Stimulated activated CD8-positive, alpha-beta memory T cell treated with anti-CD3 and anti-CD28 coated beads, Interleukin-4, amount 100 ng/mL, for 48 hours (primary cell): ENCODE results near the gene BIVM.

Experiments
- DNase-seq: peaks from one replicate; pipeline ENCODE4 v3.0.0-alpha.2; 2020

BIVM gene

DNA sequence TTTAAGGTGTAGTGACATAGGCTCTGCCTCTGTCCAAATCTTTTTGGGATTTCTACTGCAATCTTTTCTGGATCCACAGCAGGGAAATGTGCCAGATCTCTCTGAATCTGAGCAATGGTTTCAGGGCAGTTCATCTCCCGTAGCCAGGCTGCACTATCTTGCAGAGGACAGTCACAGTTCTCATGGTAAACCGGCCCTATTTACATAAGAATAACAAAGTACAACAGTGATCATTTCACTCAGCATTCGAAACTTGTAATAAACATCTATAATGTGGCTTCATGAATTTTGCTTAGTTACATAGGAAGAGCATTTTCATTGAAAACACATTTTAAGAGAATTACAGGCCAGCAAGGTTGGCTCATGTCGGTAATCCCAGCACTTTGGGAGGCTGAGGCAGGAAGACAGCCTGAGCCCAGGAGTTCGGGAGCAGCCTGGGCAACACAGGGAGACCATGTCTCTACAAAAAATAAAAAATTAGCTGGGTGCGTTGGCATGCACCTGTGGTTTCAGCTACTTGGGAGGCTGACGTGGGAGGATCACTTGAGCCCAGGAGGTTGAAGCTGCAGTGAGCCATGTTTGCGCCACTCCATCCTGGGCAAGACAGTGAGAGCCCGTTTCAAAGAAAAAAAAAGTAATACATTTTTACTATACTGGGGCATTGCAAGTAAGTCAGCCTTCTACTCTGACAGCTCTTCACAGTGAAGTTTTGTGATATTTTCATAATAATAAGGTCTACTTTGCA, 5.1 kb upstream of the BIVM start:
- DNase-seq = no peak

DNA sequence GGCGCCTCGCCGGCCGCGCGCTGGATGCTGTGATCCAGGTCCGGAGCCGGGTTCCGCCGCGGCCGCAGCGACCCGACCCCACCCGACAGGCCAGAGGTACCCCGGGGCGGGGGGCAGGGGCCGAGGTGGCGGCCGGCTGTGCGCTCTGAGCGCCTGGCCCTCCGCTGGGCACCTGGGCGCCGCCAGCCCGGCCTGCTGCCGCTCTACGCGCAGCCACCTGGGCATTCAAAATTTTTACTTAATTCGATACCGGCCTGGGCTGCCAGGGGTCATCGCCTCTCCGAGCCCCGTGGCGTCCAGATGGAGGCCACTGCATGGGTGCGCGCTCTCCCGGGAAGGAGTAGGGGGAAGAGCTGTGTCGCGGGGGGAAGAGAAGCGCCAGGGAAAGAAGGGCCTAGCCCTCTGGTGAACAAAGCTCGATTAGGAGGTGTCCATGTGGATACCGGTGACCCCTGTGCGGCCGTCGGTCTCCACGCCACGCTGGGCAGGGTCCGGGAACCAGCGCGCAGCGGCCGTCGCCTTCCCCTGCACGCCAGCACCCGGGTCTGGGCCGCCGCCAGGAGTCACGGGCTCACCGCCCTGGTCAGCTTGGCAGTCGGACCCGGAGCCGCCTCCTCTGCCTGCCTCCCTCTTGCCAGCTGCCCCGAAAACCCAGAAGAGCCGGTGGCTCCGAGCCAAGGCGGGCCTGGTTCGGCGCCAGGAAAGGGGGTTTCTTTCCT, 666 bp downstream of the BIVM start:
- peak; percentile 39 for DNase-seq

DNA sequence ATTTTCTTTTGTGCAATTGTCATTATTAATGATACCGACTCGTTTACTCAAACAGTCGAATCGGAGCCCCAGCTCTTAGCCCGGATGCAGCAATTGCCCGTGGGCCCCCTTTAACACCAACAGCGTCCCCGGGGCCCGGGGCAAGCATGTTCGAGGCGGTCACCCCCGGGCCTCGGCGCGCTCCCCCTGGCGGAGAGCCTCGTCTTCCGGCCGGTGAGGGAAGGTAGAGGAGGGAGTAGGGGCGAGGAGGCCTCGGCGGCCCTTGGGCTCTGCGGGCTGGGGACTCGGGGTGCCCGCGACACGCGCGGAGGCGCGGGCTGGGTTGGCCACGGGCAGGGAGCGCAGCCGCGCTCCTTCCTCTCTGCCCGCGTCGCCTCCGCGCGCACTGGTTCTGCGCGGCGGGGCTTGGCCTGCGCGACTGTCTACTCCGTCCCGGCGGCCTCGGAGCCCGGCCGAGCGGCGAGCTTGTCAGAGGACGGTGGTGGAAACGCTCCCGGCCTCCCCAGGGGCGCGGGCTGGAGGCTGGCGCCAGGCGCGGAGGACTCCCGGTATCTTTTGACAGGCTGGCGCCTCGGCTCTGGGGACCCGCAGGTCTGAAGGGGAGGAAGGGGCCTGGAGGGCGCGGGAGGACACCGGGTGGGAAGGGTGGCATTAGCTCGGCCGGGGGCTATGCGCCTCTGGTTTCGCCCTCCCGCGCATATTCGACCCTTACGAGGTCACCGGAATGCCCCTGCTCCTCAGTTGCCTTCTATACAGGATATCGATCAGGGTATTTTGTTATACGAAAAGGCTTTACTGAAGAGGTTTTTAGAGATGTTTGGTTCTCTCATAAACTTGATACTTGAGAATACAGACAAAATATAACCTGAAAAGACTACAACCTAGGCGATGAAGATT, 1.5 kb downstream of the BIVM start:
- DNase-seq = peak; percentile 91

DNA sequence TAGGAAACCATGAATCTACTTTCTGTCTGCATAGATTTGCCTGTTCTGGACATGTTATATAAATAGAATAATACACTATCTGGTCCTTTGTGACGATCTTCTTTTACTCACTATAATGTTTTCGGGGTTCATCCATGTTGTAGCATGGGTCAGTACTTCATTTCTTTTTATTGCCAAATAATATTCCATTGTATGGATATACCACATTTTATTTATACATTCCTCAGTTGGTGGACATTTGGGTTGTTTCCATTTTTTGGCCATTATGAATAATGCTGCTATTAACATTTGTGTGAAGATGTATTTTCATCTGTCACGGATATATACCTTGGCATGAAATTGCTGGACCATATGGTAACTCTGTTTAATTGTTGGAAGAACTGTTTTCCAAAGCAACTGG, 6.8 kb downstream of the BIVM start:
- no peak for DNase-seq

DNA sequence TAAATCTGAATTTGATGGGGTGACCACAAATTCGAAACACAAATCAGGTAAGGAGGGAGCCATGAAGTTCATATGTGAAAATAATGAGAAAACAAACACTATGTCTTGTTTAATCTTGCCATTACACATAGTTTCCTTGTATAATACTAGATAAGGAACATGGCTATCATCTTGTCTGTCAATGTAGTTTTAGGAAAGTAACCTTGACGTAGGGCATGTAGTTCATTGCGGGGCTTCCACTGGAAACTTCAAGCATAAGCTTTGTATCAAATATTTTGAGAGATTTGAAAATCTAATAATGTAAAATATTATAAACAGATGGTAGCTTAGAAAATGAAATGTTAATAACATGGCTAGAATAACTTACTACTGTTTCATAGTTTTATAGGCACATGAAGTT, 8.8 kb downstream of the BIVM start:
- no peak for DNase-seq

DNA sequence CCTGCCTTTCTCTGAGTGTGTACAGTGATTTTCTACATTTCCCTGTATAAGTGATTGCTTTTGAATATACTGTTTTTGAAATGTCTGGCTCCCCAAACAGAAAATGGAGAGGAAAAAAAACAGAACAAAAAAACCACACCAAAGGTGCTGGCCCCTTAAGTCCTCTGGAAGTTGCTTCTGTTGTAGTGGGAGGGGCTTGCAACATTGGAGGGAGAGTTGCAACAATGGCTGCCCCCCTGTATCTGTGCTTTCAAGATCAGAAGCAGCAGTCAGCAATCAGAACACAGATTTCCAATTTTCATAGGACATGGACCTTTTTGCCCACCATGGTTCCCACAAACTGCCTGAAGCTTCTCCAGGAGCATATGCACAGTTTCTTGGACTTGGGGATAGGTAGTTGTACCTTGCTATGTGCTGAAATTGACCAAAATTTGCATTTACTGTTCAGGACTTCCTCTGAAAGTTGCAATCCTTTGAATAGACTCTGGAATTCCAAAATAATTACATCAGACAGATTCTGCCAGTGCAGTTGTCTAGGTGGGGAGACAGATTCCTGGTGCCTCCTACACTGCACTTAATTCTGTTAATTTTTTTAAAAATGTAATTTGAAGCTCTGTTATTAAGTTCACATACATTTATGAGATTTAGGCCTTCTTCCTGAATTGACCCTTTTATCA, 13.8 kb downstream of the BIVM start:
- no peak for DNase-seq

DNA sequence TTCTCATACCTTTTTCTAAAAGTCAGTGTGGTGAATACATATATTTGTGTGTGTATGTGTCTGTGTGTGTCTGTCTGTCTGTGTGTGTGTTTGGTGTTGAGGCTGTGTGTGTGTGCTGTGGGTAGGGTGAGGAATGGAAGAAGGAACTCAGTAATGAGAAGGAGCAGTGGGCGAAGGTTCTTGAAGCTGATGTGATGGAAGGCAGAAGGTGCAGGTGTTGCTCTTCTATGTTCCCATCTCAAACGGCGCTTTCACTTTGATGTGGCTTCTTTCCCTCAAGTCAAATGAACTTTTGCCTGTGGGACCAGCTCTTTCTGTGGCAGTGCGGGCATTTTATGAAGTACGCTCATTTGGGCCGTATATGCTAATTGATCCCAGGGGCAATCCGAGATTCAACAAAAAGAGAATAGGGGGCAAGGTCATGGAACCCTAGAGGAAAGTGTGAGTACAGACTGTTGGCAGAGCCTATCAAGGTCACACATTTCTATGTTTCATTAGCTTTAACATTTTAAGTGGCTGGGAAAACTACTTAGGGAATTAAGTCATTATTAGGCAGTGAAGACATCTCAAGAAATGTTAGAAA, 15.2 kb downstream of the BIVM start:
- no peak for DNase-seq

DNA sequence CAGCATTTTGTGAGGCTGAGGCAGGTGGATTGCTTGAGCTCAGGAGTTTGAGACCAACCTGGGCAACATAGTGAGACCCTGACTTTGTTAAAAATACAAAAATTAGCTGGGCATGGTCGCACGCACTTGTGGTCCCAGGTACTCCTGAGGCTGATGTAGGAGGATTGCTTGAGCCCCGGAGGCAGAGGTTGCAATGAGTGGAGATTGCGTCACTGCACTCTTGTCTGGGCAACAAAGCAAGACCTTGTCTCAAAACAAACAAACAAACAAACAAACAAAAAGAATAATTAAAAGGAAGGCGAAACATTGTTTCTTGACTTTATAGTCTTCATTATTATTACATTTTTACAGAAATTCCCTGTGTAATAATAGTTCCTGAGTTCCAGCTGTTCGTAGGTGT, 15.9 kb downstream of the BIVM start:
- no peak for DNase-seq

DNA sequence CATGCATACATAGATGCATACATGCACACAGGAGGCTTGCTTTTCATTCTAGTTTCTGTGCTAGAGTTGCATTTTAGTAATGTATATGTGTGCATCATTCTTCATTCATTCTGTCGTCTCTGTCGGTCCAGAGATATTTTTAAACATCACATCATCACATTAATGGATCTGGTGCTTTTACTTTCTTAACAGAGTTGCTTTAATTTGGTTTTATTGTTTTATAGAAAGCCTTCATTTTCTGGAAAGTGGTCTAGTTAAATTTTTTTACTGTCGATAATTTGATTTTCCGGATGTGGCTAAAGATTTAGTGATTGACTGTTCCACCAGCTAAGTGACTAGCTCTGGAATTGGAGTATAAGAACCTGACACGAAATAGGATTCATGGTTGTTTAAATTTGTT, 16.9 kb downstream of the BIVM start:
- no peak for DNase-seq

DNA sequence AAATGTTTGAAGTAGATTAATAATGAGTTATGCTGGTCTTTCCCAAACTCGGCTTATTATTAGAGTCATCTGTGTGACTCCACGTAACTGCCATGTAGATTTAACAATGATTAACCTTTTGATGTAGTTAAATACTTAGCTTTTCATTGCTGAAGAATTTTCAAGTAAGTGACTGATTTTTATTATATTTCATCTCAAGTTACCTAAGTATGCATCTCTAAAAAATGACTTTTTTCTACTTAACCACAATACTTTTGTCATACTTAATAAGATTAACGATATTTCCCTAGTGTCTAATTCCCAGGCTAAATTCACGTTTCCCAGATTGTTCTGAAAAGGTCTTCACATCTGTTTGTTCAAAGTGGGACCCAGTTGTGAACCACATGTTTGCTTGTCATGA, 17.8 kb downstream of the BIVM start:
- DNase-seq = no peak

DNA sequence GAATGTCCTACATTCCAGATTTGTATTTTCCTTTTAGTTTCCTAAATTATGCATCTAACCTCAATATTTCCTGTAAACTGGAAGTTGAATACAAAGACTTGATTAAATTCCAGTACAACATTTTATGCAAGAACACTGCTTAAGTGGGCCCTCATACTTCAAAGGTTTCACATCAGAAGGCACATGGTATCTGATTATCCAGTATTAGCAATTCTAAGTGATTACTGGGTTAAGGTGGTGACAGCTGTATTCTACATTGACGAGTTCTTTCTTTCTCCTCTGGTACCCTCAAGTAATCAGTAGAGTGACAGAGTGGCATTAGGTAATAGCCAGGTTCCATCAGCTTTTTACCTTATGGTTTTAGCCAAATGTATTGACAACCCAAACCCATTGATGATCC, 18.3 kb downstream of the BIVM start:
- DNase-seq = no peak

DNA sequence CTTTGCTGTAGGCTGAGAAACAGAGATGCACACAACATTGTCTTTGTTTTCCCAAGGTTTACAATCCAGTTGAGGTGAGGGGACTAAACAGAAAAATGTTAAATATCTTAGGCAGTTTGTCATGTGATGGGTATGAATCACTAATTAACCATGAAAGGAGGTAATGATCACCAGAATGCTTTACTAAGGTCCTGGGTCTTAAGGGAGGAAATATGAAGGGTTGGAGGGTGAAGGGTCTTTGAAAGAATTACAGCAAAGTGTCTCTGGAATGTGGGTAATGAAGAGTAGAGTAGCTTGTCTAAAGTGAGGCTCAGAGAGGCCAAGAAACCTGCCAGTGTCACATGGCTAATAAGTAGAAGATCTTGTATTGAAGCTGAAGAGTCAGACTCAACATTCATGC, 19.0 kb downstream of the BIVM start:
- DNase-seq = no peak

DNA sequence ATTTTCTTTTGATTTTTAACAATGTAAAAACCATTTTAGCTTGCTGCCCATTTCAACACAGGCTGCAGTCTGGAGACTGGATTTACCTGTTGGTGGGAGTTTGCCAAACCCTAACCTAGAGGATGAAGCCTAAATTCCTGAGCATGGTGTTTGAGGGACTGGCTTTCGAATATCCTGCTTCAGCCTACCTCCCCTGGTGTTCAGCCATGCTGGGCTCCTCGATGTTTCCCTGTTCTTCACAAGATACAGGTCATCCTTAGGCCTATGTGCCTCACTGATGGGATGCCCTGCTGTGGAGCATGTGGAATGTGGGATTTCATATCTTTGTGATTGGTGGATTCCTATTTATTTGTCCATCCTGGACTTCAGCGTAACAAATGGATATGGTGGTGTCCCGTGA, 26.5 kb downstream of the BIVM start:
- no peak for DNase-seq

DNA sequence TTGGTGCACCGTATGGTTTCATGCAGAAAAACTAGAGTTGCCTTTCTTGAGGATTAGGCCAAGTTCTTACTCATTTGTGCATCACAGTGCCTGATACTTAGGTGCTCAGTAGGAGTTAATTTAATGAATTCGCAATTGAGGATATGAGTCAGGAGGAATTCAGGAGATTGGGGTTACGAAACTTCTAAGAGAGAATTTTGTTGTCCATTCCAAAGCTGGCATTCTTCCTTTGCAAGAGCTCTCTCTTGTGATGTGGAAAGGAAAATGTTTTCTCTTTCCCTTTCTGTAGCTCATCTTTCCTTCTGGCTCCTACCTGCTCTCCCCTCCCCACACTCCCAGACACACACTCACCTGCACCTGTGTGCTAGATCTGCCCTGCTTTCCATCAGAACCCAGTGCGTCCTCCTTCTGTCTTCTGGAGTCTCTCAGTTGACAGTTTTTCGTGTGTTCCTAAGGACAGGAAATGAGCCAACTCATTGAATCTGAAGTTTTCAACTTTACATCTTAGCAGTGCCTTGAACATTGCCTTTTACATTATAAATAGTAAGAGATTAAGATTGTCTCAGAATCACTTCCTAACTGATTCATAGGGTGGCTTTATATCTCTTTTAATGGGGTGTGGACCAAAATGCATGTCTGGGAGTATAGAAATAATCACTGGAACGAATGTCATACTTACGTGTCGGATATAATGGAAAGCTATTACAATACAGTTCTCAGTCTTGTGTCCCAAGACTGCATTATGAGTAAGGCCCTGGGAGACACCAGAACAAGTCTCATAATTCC, 27.2 kb downstream of the BIVM start:
- no peak for DNase-seq

DNA sequence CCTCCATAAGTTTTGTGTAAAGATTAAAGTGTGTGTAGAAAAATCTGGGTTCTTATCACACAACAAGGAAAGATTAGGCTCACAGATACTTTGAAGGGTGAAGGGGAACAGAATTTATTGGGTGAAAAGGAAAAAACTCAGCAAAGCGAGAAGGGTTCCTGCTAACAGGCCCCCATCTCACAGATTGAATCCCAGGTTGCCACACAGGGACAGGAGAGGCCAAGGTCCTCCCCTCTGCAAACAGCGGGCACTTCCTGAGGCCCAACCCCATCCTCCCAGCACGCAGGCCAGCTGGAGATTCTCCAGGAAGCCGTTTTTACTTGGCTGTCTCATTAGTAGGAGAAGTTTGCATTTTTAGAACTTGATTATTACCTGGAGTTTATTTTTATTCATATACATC, 31.7 kb downstream of the BIVM start:
- DNase-seq = no peak

DNA sequence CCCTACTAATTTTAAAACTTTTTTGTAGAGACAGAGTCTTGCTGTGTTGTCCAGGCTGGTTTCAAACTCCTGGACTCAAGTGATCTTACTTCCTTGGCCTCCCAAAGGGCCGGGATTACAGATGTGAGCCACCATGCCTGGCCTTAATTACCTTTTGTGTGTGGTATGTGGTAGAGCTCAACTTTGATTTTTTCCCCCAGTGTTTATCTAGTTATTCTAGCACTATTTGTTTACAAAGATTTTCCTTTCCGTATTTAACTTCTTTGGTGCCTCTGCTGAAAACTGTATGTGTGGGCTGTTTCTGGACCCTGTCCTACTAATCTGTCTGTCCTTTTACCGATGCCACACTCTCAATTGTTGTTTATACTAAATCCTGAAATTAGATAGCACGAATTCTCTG, 37.6 kb downstream of the BIVM start:
- DNase-seq = no peak

DNA sequence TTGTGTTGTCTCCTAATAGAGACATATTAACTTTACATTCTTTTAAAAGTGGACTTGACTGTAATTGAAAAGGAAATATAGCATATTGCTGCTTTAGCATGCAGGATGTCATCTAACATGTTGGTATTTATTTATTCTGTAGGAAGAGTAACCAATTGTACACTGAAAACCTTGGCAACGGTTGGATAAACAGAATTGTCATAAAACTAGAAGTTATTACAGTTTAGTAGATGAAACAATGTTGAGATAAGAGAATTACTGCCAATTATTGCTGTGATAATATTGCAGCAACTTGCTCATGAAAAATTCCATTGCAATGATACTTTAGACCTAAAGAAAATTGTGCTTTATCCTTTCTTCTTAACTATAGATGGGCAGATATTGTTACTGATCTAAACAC, 39.4 kb downstream of the BIVM start:
- DNase-seq = no peak

DNA sequence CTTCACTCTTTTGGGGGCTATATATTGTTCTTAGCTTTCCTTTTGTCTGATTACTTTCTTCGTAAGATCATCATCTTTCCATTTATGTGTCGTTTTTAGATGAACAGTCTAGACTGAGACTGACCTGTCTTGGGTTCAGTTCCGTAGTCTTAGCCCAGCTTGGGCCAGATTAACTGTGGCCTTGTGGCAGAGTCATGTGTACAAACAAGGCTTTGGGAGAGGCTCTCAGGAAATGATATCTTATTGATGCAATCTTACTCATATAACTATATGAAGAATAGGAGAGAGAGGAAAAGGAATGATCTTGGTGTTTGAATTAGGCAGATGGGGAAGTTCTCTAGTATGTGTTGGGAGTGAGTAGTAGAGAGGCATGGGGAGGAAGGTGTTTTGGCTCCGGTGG, 40.1 kb downstream of the BIVM start:
- no peak for DNase-seq

DNA sequence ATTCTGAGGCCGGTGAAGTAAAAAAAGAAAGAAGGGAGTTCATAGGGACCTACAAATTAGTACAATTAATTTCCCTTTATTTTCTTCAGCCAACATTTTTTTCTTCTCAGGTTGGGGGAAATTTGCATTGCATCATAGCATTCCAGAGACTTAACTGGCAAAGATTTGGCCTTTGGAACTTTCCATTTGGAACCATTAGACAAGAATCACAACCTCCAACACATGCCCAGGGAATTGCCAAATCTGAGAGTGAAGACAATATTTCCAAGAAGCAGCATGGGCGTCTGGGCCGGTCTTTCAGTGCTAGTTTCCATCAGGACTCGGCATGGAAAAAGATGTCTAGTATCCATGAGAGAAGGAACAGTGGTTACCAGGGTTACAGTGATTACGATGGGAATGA, 40.5 kb downstream of the BIVM start:
- no peak for DNase-seq

DNA sequence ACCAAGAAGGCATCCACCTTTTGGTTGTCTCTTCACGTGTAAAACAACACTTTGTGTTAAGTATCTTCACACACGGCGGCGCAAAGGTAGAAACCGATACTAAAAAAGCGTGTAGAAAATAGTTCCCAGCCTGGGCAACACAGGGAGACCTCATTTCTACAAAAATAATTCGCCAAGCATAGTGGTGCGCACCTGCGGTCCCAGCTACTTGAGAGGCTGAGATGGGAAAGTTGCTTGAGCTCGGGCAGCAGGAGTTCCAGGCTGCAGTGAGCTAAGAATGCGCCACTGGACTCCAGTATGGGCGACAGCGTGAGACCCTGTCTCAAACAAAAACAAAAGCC, 46.3 kb downstream of the BIVM start:
- no peak for DNase-seq

DNA sequence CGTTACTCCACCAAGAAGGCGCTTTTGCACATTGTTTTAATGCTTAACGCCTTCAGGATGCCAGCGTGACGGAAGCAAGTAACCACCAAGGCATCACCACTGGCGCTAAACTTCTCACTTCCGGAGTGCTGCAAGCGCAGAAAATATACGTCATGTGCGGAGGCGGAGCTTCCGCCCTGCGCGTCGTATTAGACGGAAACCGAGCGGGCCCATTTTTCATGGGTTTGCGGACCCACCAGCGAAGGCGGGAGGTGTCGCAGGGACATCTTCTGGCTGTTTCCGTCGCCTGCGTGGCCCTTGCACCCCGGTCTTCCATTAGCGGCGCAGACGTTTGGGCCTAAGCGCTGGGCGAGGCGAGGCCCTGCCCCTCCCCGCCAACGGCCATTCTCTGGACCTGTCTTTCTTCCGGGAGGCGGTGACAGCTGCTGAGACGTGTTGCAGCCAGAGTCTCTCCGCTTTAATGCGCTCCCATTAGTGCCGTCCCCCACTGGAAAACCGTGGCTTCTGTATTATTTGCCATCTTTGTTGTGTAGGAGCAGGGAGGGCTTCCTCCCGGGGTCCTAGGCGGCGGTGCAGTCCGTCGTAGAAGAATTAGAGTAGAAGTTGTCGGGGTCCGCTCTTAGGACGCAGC, 46.8 kb downstream of the BIVM start, which contains the start of gene ERCC5:
ERCC5 (plus strand) TSS at position 403 of the 631 bp plus-strand sequence. CDS start 235 bp downstream, outside the sequence.
- peak; percentile 98 for DNase-seq
